Peyer's patch (tissue), 4 donors: Measurements from ENCODE around the gene TMEM37.

Experiments
- CTCF ChIP-seq, 6 experiments: fragments of 450-650 bp in 4 of 6; fragments of 200-600 bp in 2 of 6; sonication (generic) in 1 of 6; IDR thresholded peaks; one replicate each; pipeline ENCODE4 v1.5.1; 2017 to 2019; ENCODE audit warnings: antibody characterized with exemption in 6 of 6, mild to moderate bottlenecking in 3 of 6, moderate library complexity in 1 of 6
- POLR2A ChIP-seq, 2 donors: fragments of 450-650 bp; IDR thresholded peaks; one replicate each; pipeline ENCODE4 v1.5.1; 2017; ENCODE audit warnings: antibody characterized with exemption in 2 of 2, mild to moderate bottlenecking in 2 of 2, moderate library complexity in 2 of 2

- no peak for TF ChIP-seq CTCF (IDR thresholded peaks at IDR 0.05)
- TF ChIP-seq POLR2A (IDR thresholded peaks at IDR 0.05), result peak in 1 of 2 donors; percentile 44
Measured at GRCh38 chr2:119425620-119426395, 5.8 kb upstream of the TMEM37 start.
